ENCODE results near the gene PACS2.

PACS2 gene

DNA sequence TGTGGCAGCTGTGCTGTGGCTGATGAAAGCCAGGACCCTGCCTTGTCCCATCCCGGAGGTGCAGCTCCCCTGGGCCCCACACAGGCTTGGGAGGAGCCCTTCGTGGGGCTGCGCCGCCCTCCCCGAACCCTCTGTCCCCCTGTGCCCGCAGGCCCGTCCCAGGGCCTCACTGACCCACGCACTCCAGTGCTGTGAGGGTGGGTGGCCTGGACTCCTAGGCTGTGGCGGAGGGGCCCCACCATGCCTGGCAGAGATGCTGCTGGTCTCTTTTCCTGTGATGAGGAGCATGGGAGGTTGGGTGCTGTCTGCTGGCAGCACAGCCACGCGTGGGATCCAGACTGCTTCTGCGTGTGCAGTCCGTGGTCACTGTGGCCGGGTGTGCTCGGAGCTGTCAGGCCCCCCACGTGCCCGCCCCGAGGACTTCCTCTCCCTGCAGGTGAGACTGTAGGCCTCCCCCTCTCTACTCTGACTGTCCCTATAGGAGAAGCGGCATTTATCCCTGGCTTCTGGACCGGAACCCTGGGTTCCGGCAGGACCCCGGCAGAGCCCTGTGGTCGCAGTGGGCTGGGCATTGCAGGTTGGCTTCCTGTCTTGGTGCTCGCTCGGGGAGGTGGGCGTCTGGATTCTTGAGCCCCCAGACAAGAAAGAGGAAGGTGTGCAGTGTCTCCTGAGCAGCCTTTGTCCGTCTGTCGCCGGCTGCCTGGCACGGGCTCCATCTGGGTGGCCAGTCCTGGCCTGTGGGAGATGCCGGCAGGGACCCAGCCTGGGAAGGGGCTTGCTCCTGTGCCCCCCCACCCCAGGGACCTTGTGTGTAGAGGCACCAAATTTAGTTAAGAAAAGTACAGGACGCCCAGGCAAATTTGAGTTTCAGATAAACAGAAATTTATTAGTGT, 107.4 kb downstream of the PACS2 start:
- no peak for DNase-seq (ENCODE audit: low read depth in 2 of 2)

DNA sequence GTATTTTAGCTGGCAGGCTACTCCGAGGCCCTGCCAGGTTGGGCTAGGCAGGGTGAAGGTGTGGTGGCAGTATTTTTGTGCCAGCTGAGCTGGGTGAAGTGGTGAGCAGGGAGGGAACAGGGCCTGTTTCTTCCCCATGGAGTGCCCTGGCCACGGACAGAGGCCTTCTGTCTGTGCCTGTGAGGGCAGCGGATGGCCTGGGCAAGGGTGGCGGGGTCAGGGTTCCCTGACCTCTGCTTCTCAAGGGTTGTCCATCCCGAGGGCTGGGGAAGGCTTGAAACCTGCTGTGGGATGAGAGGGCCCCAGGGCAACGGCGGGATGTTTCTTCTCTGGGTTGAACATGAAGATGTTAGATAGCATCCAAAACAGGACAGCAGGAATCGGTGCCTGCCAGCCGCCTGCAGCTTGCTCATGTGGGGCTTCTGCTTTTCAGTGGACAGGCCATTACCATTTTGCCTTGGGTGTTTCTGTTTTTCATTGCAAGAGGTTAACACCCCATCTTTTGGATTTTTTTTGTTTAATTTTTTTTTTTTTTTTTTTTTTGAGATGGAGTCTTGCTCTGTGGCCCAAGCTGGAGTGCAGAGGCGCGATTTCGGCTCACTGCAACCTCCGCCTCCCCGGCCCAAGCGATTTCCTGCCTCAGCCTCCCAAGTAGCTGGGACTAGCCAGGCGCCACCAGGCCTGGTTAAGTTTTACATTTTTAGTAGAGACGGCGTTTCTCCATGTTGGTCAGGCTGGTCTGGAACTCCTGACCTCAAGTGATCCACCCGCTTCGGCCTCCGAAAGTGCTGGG, 108.3 kb downstream of the PACS2 start:
- no peak for DNase-seq (ENCODE audit: low read depth in 2 of 2)

DNA sequence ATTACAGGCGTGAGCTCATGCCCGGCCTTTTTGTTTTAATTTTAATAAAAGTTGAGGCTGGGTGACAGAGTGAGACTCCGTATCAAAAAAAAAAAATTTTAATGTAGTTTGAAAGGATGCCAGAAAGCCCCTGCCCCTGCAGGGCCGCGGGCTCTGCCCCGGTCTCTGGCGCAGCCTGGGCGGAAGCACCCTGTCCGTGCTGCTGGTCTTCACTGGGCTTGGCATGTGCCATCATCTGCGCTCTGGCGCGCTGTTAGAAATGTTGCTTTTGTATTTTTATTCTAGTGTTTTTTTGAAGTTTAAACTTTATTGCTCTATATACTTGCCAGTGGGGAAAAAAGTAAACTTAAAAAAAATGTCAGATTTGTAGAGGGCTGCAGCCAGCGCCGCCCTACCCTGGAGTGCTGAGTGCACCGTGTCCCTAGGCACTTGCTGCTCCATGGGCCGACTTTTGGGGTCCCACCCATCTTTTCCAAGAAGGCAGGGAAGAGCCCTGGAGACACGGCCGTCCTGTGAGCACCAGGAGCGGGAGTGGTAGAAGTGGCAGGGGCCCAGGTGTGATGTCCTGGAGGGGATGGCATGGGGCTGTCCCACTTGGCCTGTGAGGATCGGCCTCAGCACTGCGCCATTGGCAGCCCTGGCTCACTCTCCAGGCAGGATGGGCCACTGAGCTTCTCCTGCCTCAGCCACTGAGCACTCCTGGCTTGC, 109.1 kb downstream of the PACS2 start:
- DNase-seq (ENCODE audit: low read depth in 2 of 2): no peak

DNA sequence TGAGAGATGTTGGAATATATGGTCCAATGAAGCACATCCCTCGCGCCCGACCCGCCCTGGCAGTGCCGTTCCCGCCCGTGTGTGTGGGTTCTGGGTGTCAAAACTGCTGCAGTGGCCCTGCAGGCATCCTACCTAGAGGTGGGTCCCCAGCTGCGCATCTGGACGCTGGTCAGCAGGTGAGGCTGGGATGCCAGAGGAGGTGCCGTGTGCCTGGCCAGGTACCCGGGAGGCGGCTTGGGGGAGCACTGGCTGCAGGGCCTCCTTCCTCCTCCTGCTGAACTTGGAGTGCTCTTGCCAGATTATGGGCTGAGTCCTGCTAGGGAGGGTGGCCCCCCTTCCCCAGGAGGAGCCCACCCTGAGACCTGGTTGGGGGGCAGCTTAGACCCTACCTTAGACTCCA, 110.3 kb downstream of the PACS2 start:
- no peak for DNase-seq (ENCODE audit: low read depth in 2 of 2)

- DNase-seq (ENCODE audit: low read depth in 2 of 2): no peak
Observed at GRCh38 chr14:105425823-105426247, 111.3 kb downstream of the PACS2 start.

GRCh38 chr14:105426416-105427130, 112.0 kb downstream of the PACS2 start:
- no peak for DNase-seq (ENCODE audit: low read depth in 2 of 2)

- no peak for DNase-seq (ENCODE audit: low read depth in 2 of 2)
Observed at GRCh38 chr14:105427412-105427811, 112.9 kb downstream of the PACS2 start.

DNA sequence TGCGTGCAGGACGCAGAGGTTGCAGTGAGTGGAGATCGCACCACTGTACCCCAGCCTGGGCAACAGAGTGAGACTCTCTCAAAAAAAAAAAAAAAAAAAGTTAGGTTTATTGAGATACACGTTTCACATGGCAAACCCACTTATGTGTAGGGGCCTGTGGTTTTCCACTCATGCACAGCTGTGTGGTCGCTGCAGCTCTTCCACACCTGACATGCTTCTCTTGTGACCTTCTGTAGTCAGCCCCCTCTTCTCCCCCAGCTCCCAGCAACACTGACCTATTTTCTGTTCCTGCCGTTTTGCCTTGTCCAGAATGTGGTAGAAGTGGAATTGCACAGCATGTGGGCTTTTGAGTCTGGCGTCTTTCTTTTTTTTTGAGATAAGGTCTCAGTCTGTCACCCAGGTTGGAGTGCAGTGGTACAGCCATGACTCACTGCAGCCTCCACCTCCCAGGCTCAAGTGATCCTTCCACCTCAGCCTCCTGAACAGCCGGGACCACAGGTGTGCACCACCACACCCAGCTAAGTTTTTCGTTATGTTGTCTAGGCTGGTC, 113.5 kb downstream of the PACS2 start:
- no peak for DNase-seq (ENCODE audit: low read depth in 2 of 2)

DNA sequence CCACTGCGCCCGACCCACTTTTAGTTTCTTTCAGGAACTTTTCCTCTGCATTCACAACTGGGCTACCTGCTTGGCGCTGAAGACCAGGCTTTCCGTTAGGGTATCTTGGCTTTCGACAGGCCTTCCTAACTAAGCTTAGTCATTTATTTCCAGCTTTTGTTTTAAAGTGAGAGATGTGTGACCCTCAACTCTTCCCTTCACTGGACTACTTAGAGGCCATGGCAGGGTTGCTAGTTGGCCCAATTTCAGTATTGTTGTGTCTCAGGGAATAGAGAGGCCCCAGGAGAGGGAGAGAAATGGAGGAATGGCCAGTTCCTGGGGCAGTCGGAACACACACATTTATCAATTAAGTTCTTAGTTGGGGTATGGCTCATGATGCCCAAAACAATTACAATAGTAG, 115.5 kb downstream of the PACS2 start:
- DNase-seq (ENCODE audit: low read depth in 2 of 2): no peak

DNA sequence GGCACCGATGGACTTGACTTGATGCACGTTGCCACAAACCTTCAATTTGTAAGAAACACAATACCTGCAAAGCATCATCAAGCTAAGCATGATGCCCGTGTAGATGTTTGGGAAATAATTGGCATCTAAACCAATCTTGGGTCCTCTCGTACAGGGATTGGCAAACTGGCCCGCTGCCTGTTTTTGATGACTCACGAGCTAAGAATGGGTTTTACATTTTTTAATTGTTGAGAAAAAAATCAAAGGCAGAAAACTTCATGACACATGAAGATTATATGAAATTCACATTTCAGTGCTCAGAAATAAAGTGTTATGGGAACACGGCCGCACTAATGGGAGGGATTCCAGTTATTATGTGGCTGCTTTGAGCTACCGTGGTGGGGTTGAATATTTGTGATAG, 116.0 kb downstream of the PACS2 start:
- no peak for DNase-seq (ENCODE audit: low read depth in 2 of 2)

DNA sequence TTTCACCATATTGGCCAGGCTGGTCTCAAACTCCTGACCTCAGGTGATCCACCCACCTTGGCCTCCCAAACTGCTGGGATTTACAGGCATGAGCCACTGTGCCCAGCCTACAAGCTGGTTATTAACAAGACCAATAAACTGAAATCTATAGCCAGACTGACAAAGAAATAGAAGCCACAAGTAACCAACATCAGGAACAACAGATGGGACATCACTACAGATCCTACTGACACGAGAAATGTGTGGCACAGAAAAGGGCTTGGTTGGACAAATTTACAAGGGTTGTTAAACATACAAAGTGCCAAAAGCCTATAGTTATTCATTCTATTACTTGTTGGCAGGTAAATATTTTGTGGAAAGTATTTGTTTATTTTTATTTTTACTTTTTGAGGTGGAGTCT, 116.7 kb downstream of the PACS2 start:
- no peak for DNase-seq (ENCODE audit: low read depth in 2 of 2)

- DNase-seq (ENCODE audit: low read depth in 2 of 2): no peak
Observed at GRCh38 chr14:105432657-105433056, 118.1 kb downstream of the PACS2 start.

DNA sequence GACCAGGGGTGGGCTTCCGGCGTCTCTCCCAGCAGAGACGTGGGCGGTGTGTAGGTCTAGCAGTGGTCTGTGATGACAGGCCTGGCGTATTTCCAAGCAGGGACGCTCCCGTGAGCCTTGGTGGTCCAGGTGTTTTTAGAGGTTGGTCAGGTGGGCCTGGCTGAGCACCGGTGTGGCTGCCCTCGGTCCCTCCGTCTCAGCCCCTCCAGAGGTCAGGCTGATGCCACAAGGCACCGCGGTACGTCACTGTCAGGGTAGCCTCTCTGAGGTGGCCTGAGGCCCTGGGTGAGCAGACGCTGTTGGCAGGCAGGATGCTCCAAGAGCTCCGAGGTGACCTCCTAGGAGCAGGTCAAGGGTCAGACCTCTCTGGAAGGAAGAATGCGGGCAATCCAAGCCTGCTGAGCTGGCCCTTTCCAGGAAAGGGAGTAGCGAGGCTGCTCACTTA, 118.6 kb downstream of the PACS2 start:
- no peak for DNase-seq (ENCODE audit: low read depth in 2 of 2)

DNA sequence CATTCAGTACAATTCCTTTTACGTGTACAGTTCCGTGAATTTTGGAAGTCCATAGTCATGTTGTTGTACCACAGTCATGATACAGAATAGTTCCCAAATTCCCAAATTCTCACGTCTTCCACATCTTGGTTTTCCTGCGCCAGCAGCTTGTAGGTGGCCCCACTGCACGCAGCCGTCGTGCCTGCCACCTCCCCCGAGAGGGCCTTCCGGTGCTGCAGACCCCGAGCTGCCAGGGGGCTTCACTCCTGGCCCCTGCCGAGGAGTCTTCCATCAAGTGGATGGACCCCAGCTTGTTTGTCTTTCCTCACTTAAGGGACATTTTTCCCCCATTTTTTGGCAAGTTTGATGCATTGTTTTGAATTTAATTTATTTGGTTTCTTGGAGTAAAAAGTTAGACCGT, 121.9 kb downstream of the PACS2 start:
- no peak for DNase-seq (ENCODE audit: low read depth in 2 of 2)

GRCh38 chr14:105436891-105437722, 122.6 kb downstream of the PACS2 start:
- no peak for DNase-seq (ENCODE audit: low read depth in 2 of 2)

DNA sequence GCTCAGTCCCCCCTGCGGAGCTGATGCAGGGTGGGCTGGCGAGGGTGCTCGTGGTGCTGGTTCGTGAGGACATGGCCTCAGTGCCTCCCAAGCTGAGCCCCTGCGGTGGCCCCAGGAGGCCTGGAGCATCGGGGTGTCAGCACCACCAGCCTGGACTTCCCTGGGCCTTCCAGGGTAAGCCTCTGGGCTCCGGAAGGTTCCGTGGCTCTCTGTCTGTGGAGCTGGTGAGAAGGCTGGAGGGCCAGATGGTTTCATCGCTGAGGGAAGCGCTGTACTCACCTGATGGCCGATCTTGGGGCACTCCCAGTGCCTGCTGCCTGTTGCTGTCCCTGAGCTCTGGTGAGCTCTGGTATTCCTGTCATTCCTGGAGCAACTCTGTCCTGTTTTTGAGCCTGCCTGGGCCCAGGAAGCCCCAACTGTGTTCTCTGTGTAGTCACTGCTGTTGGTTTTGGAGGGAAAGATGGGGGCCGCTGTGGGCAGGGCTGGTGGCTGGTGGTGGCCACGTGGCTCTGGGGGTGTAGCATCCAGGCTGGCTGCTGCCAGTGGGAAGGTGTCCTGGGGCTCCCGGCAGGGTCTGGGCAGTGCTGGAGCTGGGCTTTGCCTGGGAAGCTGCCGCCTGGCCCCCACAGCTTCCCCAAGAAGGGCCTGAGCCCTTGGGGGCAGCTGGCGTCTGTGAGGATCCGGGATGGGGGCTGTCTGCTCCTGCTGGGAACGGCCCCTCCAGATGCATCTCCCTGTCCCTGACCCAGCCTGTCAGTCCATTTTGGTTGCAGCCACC, 123.4 kb downstream of the PACS2 start:
- no peak for DNase-seq (ENCODE audit: low read depth in 2 of 2)

- no peak for DNase-seq (ENCODE audit: low read depth in 2 of 2)
Observed at GRCh38 chr14:105439179-105439578, 124.6 kb downstream of the PACS2 start.

- DNase-seq (ENCODE audit: low read depth in 2 of 2): no peak
Observed at GRCh38 chr14:105439710-105440553, 125.4 kb downstream of the PACS2 start.

GRCh38 chr14:105440554-105440900, 126.0 kb downstream of the PACS2 start:
- DNase-seq (ENCODE audit: low read depth in 2 of 2): no peak

All from stimulated activated CD4-positive, alpha-beta T cell treated with anti-CD3 and anti-CD28 coated beads, Interleukin-1b, Interleukin-23, amount 100 ng/mL, for 1 hour (primary cell).